ENCODE results near the gene IDH2. TPM values are rescaled to one million over a fixed set of nuclear protein-coding genes. Genes with fewer than 3 reads are reported as not detected.

IDH2 gene
- total RNA-seq, 1 donor from 2014 or later = 149 TPM

DNA sequence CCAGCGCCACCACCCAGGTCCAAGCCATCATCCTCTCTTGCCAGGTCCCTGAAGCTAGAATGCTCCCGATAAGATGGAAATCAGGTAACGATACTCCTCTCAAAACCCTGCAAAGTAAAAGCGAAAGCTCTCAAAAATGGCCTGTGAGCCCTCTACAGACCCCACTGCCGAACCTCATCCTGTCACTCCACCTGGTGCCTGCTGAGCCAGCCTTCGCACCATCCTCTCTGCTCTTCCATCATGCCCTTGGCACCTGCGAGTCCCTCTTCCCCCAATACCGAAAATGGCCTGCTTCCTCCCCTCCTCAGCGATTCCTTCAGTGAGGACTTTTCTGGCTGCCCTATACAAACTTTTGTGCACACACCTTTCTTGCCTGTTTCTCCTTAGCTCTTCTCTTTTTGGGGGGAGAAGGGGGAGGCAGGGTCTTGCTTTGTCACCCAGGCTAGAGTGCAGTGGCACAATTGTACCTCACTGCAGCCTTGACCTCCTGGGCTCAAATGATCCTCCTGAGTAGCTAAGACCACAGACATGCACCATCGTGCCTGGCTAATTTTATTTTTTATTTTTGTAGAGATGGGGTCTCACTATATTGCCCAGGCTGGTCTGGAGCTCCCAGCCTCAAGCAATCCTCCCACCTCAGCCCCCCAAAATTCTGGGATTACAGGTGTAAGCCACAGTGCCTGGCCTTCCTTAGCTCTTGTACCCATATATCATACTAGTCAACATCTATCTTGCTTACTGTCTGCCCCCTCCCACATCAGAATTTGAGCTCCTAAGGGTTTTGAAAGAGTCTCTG is 3.0 kb downstream of the IDH2 start:
- peaks cover 11% of the 10 kb centered on the region for H3K9me3 Mint-ChIP-seq (ENCODE audit: unreplicated experiment)
- no peak for DNase-seq
- H3K4me1 Mint-ChIP-seq (ENCODE audit: low read depth, unreplicated experiment) = peaks cover 32% of the 10 kb centered on the region
- peak overlapping the region; percentile 62 for H3K27ac Mint-ChIP-seq (ENCODE audit: unreplicated experiment)
- H3K27me3 Mint-ChIP-seq (ENCODE audit: unreplicated experiment) = peaks cover 12% of the 10 kb centered on the region
- TF ChIP-seq, protein P1, sequence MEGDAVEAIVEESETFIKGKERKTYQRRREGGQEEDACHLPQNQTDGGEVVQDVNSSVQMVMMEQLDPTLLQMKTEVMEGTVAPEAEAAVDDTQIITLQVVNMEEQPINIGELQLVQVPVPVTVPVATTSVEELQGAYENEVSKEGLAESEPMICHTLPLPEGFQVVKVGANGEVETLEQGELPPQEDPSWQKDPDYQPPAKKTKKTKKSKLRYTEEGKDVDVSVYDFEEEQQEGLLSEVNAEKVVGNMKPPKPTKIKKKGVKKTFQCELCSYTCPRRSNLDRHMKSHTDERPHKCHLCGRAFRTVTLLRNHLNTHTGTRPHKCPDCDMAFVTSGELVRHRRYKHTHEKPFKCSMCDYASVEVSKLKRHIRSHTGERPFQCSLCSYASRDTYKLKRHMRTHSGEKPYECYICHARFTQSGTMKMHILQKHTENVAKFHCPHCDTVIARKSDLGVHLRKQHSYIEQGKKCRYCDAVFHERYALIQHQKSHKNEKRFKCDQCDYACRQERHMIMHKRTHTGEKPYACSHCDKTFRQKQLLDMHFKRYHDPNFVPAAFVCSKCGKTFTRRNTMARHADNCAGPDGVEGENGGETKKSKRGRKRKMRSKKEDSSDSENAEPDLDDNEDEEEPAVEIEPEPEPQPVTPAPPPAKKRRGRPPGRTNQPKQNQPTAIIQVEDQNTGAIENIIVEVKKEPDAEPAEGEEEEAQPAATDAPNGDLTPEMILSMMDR (IDR thresholded peaks at IDR 0.05; ENCODE audit: partially characterized antibody, unreplicated experiment) = no peak
- no peaks in the 10 kb centered on the region for H3K36me3 Mint-ChIP-seq (ENCODE audit: unreplicated experiment)
- peak overlapping the region; percentile 63 for H3K4me3 Mint-ChIP-seq (ENCODE audit: unreplicated experiment)

DNA sequence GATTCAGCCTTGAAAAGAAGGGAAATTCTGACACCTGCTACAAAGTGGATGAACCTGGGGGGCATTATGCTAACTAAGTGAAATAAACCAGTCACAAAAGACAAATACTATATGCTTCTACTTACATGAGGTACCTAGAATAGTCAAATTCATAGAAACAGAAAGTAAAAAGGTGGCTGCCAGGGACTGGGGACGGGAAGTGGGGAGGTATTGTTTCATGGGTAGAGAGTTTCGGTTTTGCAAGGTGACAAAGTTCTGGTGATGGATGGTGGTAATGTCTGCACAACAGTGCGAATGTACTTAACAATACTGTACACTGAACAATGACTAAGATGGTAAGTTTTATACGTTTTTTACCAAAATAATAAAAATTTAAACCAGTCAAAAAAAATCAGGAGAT is 4.8 kb downstream of the IDH2 start:
- Mint-ChIP-seq H3K36me3 (ENCODE audit: unreplicated experiment) (no peaks in the 10 kb centered on the region), H3K4me3 (ENCODE audit: unreplicated experiment) (no peak overlapping the region), H3K4me1 (ENCODE audit: low read depth, unreplicated experiment) (peaks cover 33% of the 10 kb centered on the region), H3K9me3 (ENCODE audit: unreplicated experiment) (peaks cover 8% of the 10 kb centered on the region), H3K27me3 (ENCODE audit: unreplicated experiment) (peaks cover 13% of the 10 kb centered on the region), H3K27ac (ENCODE audit: unreplicated experiment) (no peak overlapping the region)
- no peak for DNase-seq
- TF ChIP-seq, protein P1 (IDR thresholded peaks at IDR 0.05; ENCODE audit: partially characterized antibody, unreplicated experiment) = no peak

DNA sequence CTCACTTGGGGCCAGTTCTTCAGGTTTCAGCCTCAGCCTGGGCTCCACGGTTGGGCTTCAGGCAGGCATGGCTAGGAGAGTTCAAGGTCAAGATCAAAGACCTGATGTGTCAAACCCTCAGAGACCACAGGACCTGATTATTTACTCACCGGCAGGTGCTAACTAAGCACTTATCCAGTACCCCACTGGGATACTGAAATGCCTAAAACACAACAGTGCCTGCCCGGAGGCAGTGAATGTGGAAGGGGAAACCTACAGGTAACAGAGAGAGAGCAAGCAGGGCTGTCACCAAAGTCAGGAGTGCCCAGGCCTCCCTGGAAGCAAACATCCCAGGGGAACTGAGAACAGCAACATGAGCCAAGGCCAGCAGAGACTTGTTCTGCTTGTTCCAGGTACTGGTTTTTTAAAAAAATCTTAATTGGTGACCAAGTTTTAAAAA is 6.7 kb downstream of the IDH2 start:
- no peak overlapping the region for H3K27ac Mint-ChIP-seq (ENCODE audit: unreplicated experiment)
- H3K36me3 Mint-ChIP-seq (ENCODE audit: unreplicated experiment) = peaks cover 9% of the 10 kb centered on the region
- H3K9me3 Mint-ChIP-seq (ENCODE audit: unreplicated experiment) = peaks cover 5% of the 10 kb centered on the region
- TF ChIP-seq, protein P1 (IDR thresholded peaks at IDR 0.05; ENCODE audit: partially characterized antibody, unreplicated experiment) = no peak
- no peak for DNase-seq
- peaks cover 28% of the 10 kb centered on the region for H3K4me1 Mint-ChIP-seq (ENCODE audit: low read depth, unreplicated experiment)
- H3K4me3 Mint-ChIP-seq (ENCODE audit: unreplicated experiment) = peak overlapping the region; percentile 15
- peaks cover 10% of the 10 kb centered on the region for H3K27me3 Mint-ChIP-seq (ENCODE audit: unreplicated experiment)

DNA sequence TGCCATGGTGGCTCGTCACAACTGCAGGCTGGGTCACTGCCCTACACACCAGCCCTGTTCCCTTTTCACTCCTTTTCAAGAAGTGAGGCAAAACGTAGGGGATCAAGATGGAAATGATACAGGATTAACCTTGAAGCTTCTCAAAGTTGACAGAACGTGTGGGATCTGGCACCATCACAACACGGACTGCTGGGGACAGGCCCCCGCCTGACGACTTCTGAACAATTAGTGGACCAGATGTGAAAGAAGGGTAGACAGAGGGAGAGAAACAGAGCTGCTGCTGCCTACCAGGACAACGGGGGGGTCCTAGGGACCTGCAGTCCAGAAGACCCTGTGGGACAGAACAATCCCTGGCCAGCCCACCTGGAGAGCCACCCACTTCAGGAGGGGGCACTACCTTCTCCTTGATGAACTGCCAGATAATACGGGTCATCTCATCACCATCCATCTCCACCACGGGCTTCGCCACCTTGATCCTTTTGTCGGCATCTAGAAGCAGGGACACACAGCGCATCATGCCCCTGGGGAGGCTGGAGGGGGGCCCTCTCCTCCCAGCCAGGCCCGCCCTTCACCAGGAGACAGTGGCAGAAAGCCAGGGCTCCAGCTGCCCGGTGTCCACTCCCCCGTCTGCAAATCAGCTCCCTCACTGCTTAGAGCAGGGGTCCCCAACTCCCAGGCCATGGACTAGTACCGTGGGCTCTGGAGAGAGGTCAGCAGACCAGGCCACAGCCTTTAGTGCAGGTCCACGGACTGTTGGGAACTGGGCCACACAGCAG is 10.9 kb downstream of the IDH2 start:
- Mint-ChIP-seq H3K27ac (ENCODE audit: unreplicated experiment) (peak overlapping the region; percentile 2), H3K4me3 (ENCODE audit: unreplicated experiment) (no peak overlapping the region), H3K27me3 (ENCODE audit: unreplicated experiment) (peaks cover 6% of the 10 kb centered on the region), H3K36me3 (ENCODE audit: unreplicated experiment) (peaks cover 9% of the 10 kb centered on the region), H3K9me3 (ENCODE audit: unreplicated experiment) (peaks cover 3% of the 10 kb centered on the region), H3K4me1 (ENCODE audit: low read depth, unreplicated experiment) (peaks cover 12% of the 10 kb centered on the region)
- DNase-seq = no peak
- TF ChIP-seq, protein P1 (IDR thresholded peaks at IDR 0.05; ENCODE audit: partially characterized antibody, unreplicated experiment) = no peak
